T-helper 2 cell (primary cell): ENCODE measurements around the gene SIK1.
"Not testable (repeated sequence)": the region's sequence is repeated elsewhere in the genome, so short reads cannot be mapped to it uniquely, and the experiment has no call there.

Experiments used
- DNase-seq, 5 experiments: peaks; one replicate each; pipeline versions ENCODE4 v3.0.0 to v3.0.0-alpha.2; 2012 to 2022
- total RNA-seq, 2 donors: gene quantifications; one replicate each; lab custom pipeline; 2026; lab: John Stamatoyannopoulos, UW

SIK1 gene
- 4.3 to 14.3 reads per million in 2 donors for total RNA-seq

GRCh38 chr21:43426404-43427241 is at the start of gene SIK1:
SIK1 (minus strand) TSS chr21:43427131; CDS start chr21:43426178, 953 bp downstream.
- DNase-seq, result not testable (repeated sequence)

GRCh38 chr21:43471597-43472242 is 44.8 kb upstream of the SIK1 start:
- not testable (repeated sequence) for DNase-seq

- DNase-seq, result not testable (repeated sequence)
These were observed 43.0 kb upstream of the SIK1 start for GRCh38 chr21:43469719-43470458.

- no peak for DNase-seq
These were observed 40.9 kb upstream of the SIK1 start for GRCh38 chr21:43467785-43468184.

GRCh38 chr21:43465159-43465558 is 38.2 kb upstream of the SIK1 start:
- DNase-seq, result not testable (repeated sequence)

GRCh38 chr21:43463498-43464261 is 36.7 kb upstream of the SIK1 start:
- DNase-seq, result not testable (repeated sequence)

- DNase-seq, result not testable (repeated sequence)
These were observed 36.0 kb upstream of the SIK1 start for GRCh38 chr21:43462932-43463331.

- DNase-seq, result not testable (repeated sequence)
These were observed 33.5 kb upstream of the SIK1 start for GRCh38 chr21:43460475-43460874.

GRCh38 chr21:43458995-43459394 is 32.1 kb upstream of the SIK1 start:
- not testable (repeated sequence) for DNase-seq

GRCh38 chr21:43456616-43457314 is 29.8 kb upstream of the SIK1 start:
- not testable (repeated sequence) for DNase-seq

GRCh38 chr21:43455717-43456116 is 28.8 kb upstream of the SIK1 start:
- DNase-seq, result not testable (repeated sequence)

GRCh38 chr21:43454176-43454575 is 27.2 kb upstream of the SIK1 start:
- DNase-seq, result not testable (repeated sequence)

- not testable (repeated sequence) for DNase-seq
These were observed 24.9 kb upstream of the SIK1 start for GRCh38 chr21:43451850-43452249.

- not testable (repeated sequence) for DNase-seq
These were observed 23.4 kb upstream of the SIK1 start for GRCh38 chr21:43450287-43450686.

- DNase-seq, result not testable (repeated sequence)
These were observed 20.5 kb upstream of the SIK1 start for GRCh38 chr21:43447353-43447977.

- DNase-seq, result not testable (repeated sequence)
These were observed 19.5 kb upstream of the SIK1 start for GRCh38 chr21:43446277-43446932.

GRCh38 chr21:43444524-43444923 is 17.6 kb upstream of the SIK1 start:
- DNase-seq, result not testable (repeated sequence)

- not testable (repeated sequence) for DNase-seq
These were observed 15.6 kb upstream of the SIK1 start for GRCh38 chr21:43442571-43442970.

GRCh38 chr21:43440835-43441727 is 14.2 kb upstream of the SIK1 start:
- not testable (repeated sequence) for DNase-seq
